IPS-15b (cell line): Measurements from ENCODE around the gene VPS39.

Experiments used
- H3K27me3 ChIP-seq: one replicate; pipeline ENCODE4 v1.6.1; 2013; ENCODE audit warnings: low read length; ENCODE audit not compliant: control insufficient read depth, insufficient read depth
- H3K36me3 ChIP-seq: one replicate; pipeline ENCODE4 v1.6.1; 2013; ENCODE audit warnings: low read length; ENCODE audit not compliant: control insufficient read depth, insufficient read depth
- H3K4me1 ChIP-seq: one replicate; pipeline ENCODE4 v1.6.1; 2013; ENCODE audit warnings: mild to moderate bottlenecking, low read length; ENCODE audit not compliant: control insufficient read depth, insufficient read depth
- H3K4me3 ChIP-seq: one replicate; pipeline ENCODE4 v1.5.1; 2013; ENCODE audit warnings: low read depth, low read length
- H3K9ac ChIP-seq: one replicate; pipeline ENCODE4 v1.6.1; 2013; ENCODE audit warnings: low read depth, mild to moderate bottlenecking, low read length
- H3K9me3 ChIP-seq: one replicate; pipeline ENCODE4 v1.6.1; 2013; ENCODE audit warnings: mild to moderate bottlenecking, low read length; ENCODE audit not compliant: control insufficient read depth, insufficient read depth

Gene VPS39

GRCh38 chr15:42218953-42219592 lies 11.0 kb upstream of the VPS39 start:
- Histone ChIP-seq H3K9me3 (no peaks in the 10 kb centered on the region), H3K27me3 (no peaks in the 10 kb centered on the region), H3K9ac (no peak overlapping the region), H3K4me1 (no peaks in the 10 kb centered on the region), H3K36me3 (peaks cover 6% of the 10 kb centered on the region), H3K4me3 (no peak overlapping the region)

DNA sequence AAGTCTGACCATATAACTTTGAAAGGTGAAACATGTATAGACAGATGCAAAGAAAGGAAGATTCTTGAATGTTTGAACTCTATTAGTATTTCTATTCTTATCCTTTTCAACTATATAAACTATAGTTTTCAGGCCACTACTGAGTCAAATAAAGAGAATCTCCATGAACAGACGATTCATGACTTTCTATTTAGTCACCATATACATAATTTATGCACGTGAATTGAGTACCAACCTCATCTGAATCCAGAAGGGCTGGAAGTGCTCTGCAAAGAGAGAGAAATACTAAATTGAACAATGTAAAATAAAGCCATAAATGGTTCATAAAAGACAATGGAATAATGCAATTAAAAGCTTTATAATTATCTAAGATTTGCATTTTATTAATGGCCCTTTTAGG lies 9.5 kb upstream of the VPS39 start:
- Histone ChIP-seq H3K4me3 (no peak overlapping the region), H3K4me1 (no peaks in the 10 kb centered on the region), H3K9me3 (no peaks in the 10 kb centered on the region), H3K27me3 (no peaks in the 10 kb centered on the region), H3K9ac (no peak overlapping the region), H3K36me3 (peaks cover 6% of the 10 kb centered on the region)

DNA sequence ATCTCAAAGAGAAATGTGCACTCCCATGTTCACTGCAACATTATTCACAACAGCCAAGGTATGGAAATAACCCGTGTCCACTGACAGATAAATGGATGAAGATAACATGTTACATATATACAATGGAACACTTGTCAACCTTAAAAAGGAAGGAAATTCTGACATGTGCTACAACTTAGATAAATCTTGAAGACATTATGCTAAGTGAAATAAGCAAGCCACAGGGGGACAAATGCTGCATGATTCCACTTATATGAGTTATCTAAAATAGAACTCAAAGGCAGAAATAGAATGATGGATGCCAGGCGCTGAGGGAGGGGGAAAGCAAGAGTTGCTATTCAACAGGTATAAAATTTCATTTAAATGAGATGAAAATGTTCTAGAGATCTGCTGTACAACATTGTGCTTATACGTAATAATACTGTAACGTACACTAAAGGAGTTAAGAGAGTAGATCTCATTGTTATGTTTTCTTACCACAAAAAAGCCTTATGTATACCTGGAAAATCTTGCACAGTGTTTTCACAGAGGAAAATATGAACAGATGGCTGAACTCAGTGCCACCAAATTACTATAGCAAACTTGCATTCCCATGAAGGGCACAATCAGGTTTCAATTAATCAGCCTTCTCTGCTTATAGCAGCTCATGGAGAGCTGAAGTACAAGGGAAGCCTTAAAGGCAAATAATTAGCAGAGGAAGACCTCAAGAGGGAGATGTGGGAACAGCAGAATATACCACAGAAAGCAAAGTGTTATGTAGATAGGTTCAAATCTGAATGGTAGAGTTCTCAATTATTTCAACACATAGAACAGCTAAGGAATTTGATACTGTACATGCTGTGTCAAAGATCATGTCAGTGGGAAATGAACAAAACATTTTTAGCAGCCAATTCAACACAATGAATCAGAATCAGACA lies 8.1 kb upstream of the VPS39 start:
- Histone ChIP-seq H3K9me3 (no peaks in the 10 kb centered on the region), H3K27me3 (no peaks in the 10 kb centered on the region), H3K36me3 (peaks cover 6% of the 10 kb centered on the region), H3K4me1 (no peaks in the 10 kb centered on the region), H3K9ac (no peak overlapping the region), H3K4me3 (no peak overlapping the region)

DNA sequence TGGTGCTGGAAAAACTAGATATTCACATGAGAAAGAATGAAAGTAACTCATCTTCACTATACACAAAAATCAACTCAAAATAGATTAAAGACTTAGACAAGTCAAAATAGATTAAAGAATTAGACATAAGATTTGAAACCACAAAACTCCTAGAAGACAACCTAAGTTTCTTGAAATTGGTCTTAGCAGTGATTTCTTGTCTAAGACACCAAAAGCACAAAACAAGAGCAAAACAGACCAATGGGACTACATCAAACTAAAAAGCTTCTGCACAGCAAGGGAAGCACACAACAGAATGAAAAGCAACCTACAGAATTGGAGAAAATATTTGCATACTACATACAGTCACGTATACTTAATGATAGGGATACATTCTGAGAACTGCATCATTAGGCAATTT lies 6.5 kb upstream of the VPS39 start:
- no peak overlapping the region for H3K9ac ChIP-seq
- no peak overlapping the region for H3K4me3 ChIP-seq
- H3K9me3 ChIP-seq, result no peaks in the 10 kb centered on the region
- no peaks in the 10 kb centered on the region for H3K4me1 ChIP-seq
- peaks cover 6% of the 10 kb centered on the region for H3K36me3 ChIP-seq
- no peaks in the 10 kb centered on the region for H3K27me3 ChIP-seq

DNA sequence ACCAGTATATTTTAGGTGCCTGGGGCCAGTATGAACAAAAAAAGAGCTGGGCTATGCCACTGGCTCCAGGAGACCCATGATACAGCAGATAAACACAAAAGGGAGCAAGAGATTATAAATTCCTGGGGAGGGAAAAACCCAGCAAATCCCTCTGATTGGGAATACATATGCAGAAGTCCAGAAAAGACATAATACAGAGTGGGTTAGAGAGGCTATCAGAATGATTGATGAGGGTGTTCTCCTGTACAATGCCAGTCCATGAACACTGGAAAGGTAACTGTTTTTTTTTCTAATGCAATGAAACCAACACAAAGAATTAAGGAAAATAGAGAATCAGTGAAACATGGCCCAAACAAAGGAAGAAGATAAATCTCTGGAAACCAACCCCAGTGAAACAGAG lies 5.4 kb upstream of the VPS39 start:
- Histone ChIP-seq H3K4me3 (no peak overlapping the region), H3K36me3 (peaks cover 4% of the 10 kb centered on the region), H3K27me3 (no peaks in the 10 kb centered on the region), H3K4me1 (no peaks in the 10 kb centered on the region), H3K9ac (no peak overlapping the region), H3K9me3 (no peaks in the 10 kb centered on the region)

DNA sequence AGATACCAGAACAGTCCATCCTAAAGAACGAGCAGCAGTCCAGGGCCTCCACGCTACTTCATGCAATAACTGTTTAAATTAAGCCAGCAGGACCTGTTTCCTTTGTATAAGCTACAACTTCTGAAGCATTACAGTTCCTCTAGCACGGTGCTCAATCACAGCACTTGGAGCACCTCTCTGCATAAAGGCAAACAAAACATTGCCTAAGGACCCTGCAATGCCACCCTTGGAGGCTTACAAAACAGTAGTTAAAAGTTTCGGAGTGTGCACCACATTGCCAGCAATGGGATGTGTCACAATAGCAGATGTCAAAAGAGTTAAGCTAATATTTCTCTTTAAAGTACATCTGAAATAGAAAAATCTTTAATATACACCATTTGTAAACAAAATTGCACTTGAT lies 2.6 kb upstream of the VPS39 start:
- H3K4me3 ChIP-seq, result no peak overlapping the region
- no peaks in the 10 kb centered on the region for H3K27me3 ChIP-seq
- no peaks in the 10 kb centered on the region for H3K36me3 ChIP-seq
- H3K4me1 ChIP-seq, result no peaks in the 10 kb centered on the region
- H3K9ac ChIP-seq, result no peak overlapping the region
- H3K9me3 ChIP-seq, result no peaks in the 10 kb centered on the region

DNA sequence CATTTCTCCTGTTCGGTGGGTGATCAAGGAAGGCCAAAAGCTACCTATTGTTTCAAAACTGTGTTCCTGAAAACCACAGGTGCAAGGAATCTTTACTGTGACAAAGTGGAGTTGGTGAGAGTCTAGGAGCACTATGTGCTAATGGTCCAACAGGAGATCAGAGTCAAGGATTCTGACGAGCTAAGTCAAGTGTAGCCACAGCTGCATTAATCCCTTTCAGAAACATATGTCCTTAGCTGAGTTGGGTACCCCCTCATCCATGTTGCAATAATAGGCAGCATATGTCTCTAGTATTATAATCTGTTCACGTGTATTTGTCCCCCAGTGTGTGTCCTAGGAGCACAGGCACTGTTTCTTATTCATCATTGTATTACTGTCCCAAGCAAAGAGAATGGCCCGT lies 1.7 kb downstream of the VPS39 start:
- H3K36me3 ChIP-seq, result no peaks in the 10 kb centered on the region

GRCh38 chr15:42203891-42204290 lies 4.2 kb downstream of the VPS39 start:
- Histone ChIP-seq H3K9me3 (no peaks in the 10 kb centered on the region), H3K27me3 (no peaks in the 10 kb centered on the region), H3K36me3 (no peaks in the 10 kb centered on the region), H3K4me3 (no peak overlapping the region), H3K4me1 (no peaks in the 10 kb centered on the region), H3K9ac (no peak overlapping the region)

More for the DNA sequence above, 1.7 kb downstream of the VPS39 start:
- Histone ChIP-seq H3K4me1 (no peaks in the 10 kb centered on the region), H3K27me3 (no peaks in the 10 kb centered on the region), H3K9ac (no peak overlapping the region), H3K4me3 (no peak overlapping the region), H3K9me3 (no peaks in the 10 kb centered on the region)

DNA sequence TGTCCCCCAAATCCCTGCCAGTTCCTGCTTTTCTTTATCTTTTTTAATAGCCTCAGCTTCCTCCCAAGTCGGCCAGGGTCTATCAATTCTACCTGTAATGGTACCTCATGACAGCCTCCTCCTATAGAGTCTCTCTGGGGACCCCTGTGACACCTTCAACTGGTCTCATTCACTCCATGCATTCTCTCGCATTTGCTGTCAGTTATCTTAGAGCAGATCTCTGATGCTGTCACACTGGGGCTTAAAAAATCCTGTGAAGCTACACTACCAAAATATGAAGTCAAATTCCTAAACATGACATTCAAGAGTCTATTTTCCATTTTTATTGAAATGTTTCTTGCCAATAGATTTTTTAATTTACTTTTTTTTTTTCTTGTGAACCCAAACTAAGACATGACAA lies 5.5 kb downstream of the VPS39 start:
- Histone ChIP-seq H3K4me3 (no peak overlapping the region), H3K9ac (no peak overlapping the region), H3K27me3 (no peaks in the 10 kb centered on the region), H3K9me3 (no peaks in the 10 kb centered on the region), H3K36me3 (no peaks in the 10 kb centered on the region), H3K4me1 (no peaks in the 10 kb centered on the region)

- no peaks in the 10 kb centered on the region for H3K9me3 ChIP-seq
- H3K36me3 ChIP-seq, result no peaks in the 10 kb centered on the region
- no peaks in the 10 kb centered on the region for H3K27me3 ChIP-seq
- no peak overlapping the region for H3K4me3 ChIP-seq
- no peaks in the 10 kb centered on the region for H3K4me1 ChIP-seq
- H3K9ac ChIP-seq, result no peak overlapping the region
Observed at GRCh38 chr15:42201801-42202200, 6.3 kb downstream of the VPS39 start.

- H3K9ac ChIP-seq, result no peak overlapping the region
- no peaks in the 10 kb centered on the region for H3K36me3 ChIP-seq
- no peaks in the 10 kb centered on the region for H3K9me3 ChIP-seq
- H3K4me1 ChIP-seq, result no peaks in the 10 kb centered on the region
- no peaks in the 10 kb centered on the region for H3K27me3 ChIP-seq
- no peak overlapping the region for H3K4me3 ChIP-seq
Observed at GRCh38 chr15:42199126-42199525, 9.0 kb downstream of the VPS39 start.

- no peaks in the 10 kb centered on the region for H3K27me3 ChIP-seq
- no peaks in the 10 kb centered on the region for H3K4me1 ChIP-seq
- H3K4me3 ChIP-seq, result no peak overlapping the region
- no peak overlapping the region for H3K9ac ChIP-seq
- no peaks in the 10 kb centered on the region for H3K9me3 ChIP-seq
- H3K36me3 ChIP-seq, result no peaks in the 10 kb centered on the region
Observed at GRCh38 chr15:42198516-42198915, 9.6 kb downstream of the VPS39 start.
